ENCODE results near the gene KLF17. TPM values are rescaled to one million over a fixed set of nuclear protein-coding genes. Genes with fewer than 3 reads are reported as not detected.

KLF17 gene
- total and polyA plus RNA-seq, 5 donors from 2014 or later = not detected

DNA sequence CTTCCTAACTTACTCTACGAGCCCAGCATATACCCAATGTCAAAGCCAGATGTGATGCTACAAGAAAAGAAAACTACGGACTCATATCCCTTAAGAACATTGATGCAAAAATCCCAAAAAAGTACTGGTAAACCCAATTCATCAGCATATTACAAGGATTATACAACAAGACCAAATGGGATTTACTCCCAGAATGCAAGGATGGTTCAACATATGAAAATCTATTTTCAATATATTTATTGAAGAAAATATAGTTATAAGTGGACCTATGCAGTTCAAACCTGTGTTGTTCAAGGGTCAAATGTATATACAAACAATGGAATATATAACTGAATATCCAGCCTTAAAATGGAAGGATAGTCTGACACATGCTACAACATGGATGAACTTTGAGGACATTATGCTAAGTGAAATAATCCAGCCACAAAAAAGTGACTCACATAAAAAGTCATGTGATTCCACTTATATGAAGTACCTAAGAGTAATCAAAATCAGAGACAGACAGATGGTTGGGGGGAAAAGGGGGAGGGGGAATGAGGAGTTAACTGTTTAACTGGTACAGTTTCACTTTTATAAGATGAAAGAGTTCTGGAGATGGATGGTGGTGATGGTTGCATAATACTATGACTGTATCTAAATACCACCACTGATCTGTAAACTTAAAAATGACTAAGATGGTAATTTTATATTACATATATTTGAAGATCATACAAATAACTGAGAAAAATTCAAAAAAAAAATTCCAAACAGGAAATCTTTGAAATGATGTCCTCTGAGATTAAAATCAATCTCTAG is 26.5 kb downstream of the KLF17 start:
- Mint-ChIP-seq H3K36me3 (no peaks in the 10 kb centered on the region), H3K4me1 (no peaks in the 10 kb centered on the region)

DNA sequence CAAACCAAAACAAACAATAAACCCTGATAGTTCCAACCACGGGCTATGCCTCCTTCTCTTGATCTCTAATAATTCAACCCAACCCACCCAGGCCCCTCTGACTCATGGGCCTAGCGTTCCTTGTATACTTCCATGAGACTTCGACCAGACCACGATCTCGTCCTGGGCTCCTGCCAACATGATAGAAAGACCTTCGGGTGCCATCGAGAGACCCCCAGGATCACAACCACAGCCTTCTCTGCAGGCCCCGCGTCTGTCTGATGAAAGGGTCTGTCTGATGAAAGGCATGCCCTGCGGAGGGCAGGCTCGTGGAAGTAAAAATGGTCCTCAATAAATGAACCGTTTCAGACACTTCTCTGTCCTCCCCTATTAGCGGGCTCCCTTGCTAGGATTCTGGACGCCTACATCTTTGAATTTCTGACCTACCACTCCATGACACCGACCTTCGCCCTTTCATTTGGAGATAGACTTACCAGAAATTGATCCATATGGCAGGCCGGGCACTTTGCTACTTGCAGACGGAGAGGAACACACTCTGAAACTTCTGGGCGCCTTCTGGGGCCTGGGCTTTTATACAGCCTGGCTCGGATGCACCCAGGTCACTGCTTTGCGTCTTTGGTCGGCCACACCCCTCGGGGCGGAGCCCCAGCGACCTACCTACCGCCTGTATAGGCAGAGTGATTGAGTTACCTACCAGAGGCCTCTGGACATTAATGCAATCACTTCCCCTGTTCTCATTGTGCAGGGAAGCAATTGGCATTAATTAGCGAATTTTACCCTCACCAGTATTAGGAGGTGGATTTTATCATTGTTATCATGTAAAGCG is 28.1 kb downstream of the KLF17 start:
- Mint-ChIP-seq H3K27ac (no peak overlapping the region), H3K9me3 (peaks cover 0 to 30% (median 8%) of the 10 kb centered on the region in 7 donors), H3K27me3 (peaks cover 10% of the 10 kb centered on the region), H3K4me1 (no peaks in the 10 kb centered on the region), H3K36me3 (no peaks in the 10 kb centered on the region), H3K4me3 (no peak overlapping the region)
- Histone ChIP-seq H3K4me3 (ENCODE audit: low read depth, low read length) (no peak overlapping the region), H3K27ac (ENCODE audit: insufficient read depth, low read length, poor library complexity, severe bottlenecking) (no peak overlapping the region), H3K36me3 (ENCODE audit: control insufficient read depth, insufficient read depth, low read length) (no peaks in the 10 kb centered on the region), H3K4me1 (ENCODE audit: control insufficient read depth, insufficient read depth, low read length, poor library complexity, severe bottlenecking) (no peaks in the 10 kb centered on the region), H3K9me3 (ENCODE audit: control insufficient read depth in 2 of 2, low read length in 2 of 2) (peaks cover 15 to 20% of the 10 kb centered on the region in 2 experiments), H3K27me3 (ENCODE audit: control insufficient read depth, insufficient read depth, low read length) (peaks cover 3% of the 10 kb centered on the region)
- no peak for DNase-seq
- ATAC-seq (ENCODE audit: low read depth in 2 of 2) = no peak

More for the DNA sequence above, 26.5 kb downstream of the KLF17 start:
- DNase-seq (no peak), ATAC-seq (ENCODE audit: low read depth in 2 of 2) (no peak)
- Mint-ChIP-seq H3K4me3 (no peak overlapping the region), H3K9me3 (peaks cover 0 to 30% (median 10%) of the 10 kb centered on the region in 7 donors), H3K27ac (no peak overlapping the region), H3K27me3 (no peaks in the 10 kb centered on the region)
- Histone ChIP-seq H3K27ac (ENCODE audit: insufficient read depth, low read length, poor library complexity, severe bottlenecking) (no peak overlapping the region), H3K9me3 (ENCODE audit: control insufficient read depth in 2 of 2, low read length in 2 of 2) (peaks cover 15 to 20% of the 10 kb centered on the region in 2 experiments), H3K4me3 (ENCODE audit: low read depth, low read length) (no peak overlapping the region), H3K36me3 (ENCODE audit: control insufficient read depth, insufficient read depth, low read length) (no peaks in the 10 kb centered on the region), H3K27me3 (ENCODE audit: control insufficient read depth, insufficient read depth, low read length) (no peaks in the 10 kb centered on the region), H3K4me1 (ENCODE audit: control insufficient read depth, insufficient read depth, low read length, poor library complexity, severe bottlenecking) (no peaks in the 10 kb centered on the region)

DNA sequence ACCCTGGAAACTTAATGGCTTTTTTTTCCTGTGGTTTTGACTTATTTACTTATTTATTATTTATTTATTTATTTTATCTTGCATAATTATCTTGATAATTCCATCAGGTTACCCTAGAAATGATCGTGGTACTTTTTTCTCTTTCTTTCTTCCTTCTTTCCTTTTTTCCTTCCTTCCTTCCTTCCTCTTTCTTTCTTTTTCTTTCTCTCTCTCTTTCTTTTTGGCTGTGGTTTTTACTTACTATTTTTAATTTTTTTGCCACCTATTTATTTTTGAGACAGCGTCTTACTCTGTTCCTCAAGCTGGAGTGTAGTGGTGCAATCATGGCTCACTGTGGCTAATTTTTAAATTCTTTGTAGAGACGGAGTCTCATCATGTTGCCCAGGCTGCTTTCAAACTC is 29.0 kb downstream of the KLF17 start:
- Mint-ChIP-seq H3K9me3 (peaks cover 0 to 29% (median 8%) of the 10 kb centered on the region in 7 donors), H3K27me3 (peaks cover 16% of the 10 kb centered on the region), H3K4me3 (no peak overlapping the region), H3K36me3 (no peaks in the 10 kb centered on the region), H3K4me1 (no peaks in the 10 kb centered on the region), H3K27ac (no peak overlapping the region)
- ATAC-seq (ENCODE audit: low read depth in 2 of 2) (no peak), DNase-seq (no peak)
- no peak overlapping the region for H3K4me3 ChIP-seq (ENCODE audit: low read depth, low read length)
- no peaks in the 10 kb centered on the region for H3K36me3 ChIP-seq (ENCODE audit: control insufficient read depth, insufficient read depth, low read length)
- peaks cover 15 to 20% of the 10 kb centered on the region in 2 experiments for H3K9me3 ChIP-seq (ENCODE audit: control insufficient read depth in 2 of 2, low read length in 2 of 2)
- H3K27ac ChIP-seq (ENCODE audit: insufficient read depth, low read length, poor library complexity, severe bottlenecking) = no peak overlapping the region
- H3K4me1 ChIP-seq (ENCODE audit: control insufficient read depth, insufficient read depth, low read length, poor library complexity, severe bottlenecking) = no peaks in the 10 kb centered on the region
- H3K27me3 ChIP-seq (ENCODE audit: control insufficient read depth, insufficient read depth, low read length) = peaks cover 5% of the 10 kb centered on the region

- Mint-ChIP-seq H3K27ac (no peak overlapping the region), H3K36me3 (no peaks in the 10 kb centered on the region), H3K27me3 (peaks cover 24% of the 10 kb centered on the region), H3K4me3 (no peak overlapping the region), H3K4me1 (no peaks in the 10 kb centered on the region), H3K9me3 (peaks cover 0 to 6% (median 0%) of the 10 kb centered on the region in 7 donors)
- H3K4me3 ChIP-seq (ENCODE audit: low read depth, low read length) = no peak overlapping the region
- DNase-seq = no peak
- H3K4me1 ChIP-seq (ENCODE audit: control insufficient read depth, insufficient read depth, low read length, poor library complexity, severe bottlenecking) = no peaks in the 10 kb centered on the region
- H3K36me3 ChIP-seq (ENCODE audit: control insufficient read depth, insufficient read depth, low read length) = no peaks in the 10 kb centered on the region
- no peak for ATAC-seq (ENCODE audit: low read depth in 2 of 2)
- H3K9me3 ChIP-seq (ENCODE audit: control insufficient read depth in 2 of 2, low read length in 2 of 2) = no peaks in the 10 kb centered on the region
- no peak overlapping the region for H3K27ac ChIP-seq (ENCODE audit: insufficient read depth, low read length, poor library complexity, severe bottlenecking)
- H3K27me3 ChIP-seq (ENCODE audit: control insufficient read depth, insufficient read depth, low read length) = peaks cover 5% of the 10 kb centered on the region
These were observed 32.7 kb downstream of the KLF17 start for GRCh38 chr1:44151332-44151731.

- Mint-ChIP-seq H3K27ac (no peak overlapping the region), H3K4me1 (no peaks in the 10 kb centered on the region), H3K9me3 (peaks cover 0 to 4% (median 0%) of the 10 kb centered on the region in 7 donors), H3K36me3 (no peaks in the 10 kb centered on the region), H3K27me3 (peaks cover 24% of the 10 kb centered on the region), H3K4me3 (no peak overlapping the region)
- Histone ChIP-seq H3K27ac (ENCODE audit: insufficient read depth, low read length, poor library complexity, severe bottlenecking) (no peak overlapping the region), H3K36me3 (ENCODE audit: control insufficient read depth, insufficient read depth, low read length) (no peaks in the 10 kb centered on the region), H3K9me3 (ENCODE audit: control insufficient read depth in 2 of 2, low read length in 2 of 2) (no peaks in the 10 kb centered on the region), H3K4me3 (ENCODE audit: low read depth, low read length) (no peak overlapping the region), H3K4me1 (ENCODE audit: control insufficient read depth, insufficient read depth, low read length, poor library complexity, severe bottlenecking) (no peaks in the 10 kb centered on the region), H3K27me3 (ENCODE audit: control insufficient read depth, insufficient read depth, low read length) (peaks cover 5% of the 10 kb centered on the region)
- no peak for ATAC-seq (ENCODE audit: low read depth in 2 of 2)
- DNase-seq = no peak
These were observed 33.2 kb downstream of the KLF17 start for GRCh38 chr1:44151808-44152207.

DNA sequence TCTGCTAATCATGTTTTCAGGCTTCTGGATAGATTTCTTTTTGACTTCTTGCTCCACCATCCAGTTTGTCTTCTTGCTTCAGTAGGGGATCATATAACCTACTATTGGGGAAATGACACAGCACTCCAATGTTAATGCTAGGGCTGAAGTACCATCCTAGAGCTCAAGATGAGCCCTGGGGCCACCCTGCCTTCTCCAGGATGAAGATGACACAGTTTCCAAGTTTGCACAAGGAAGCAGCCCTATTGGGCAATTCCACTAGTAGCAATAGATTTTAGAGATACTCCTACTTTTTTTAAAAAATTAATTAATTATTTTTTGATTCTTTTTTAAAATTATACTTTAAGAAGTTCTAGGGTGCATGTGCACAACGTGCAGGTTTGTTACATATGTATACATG is 34.1 kb downstream of the KLF17 start:
- Mint-ChIP-seq H3K9me3 (peaks cover 0 to 2% (median 0%) of the 10 kb centered on the region in 7 donors), H3K4me1 (no peaks in the 10 kb centered on the region), H3K4me3 (no peak overlapping the region), H3K36me3 (no peaks in the 10 kb centered on the region), H3K27me3 (peaks cover 28% of the 10 kb centered on the region), H3K27ac (no peak overlapping the region)
- no peak overlapping the region for H3K4me3 ChIP-seq (ENCODE audit: low read depth, low read length)
- no peak overlapping the region for H3K27ac ChIP-seq (ENCODE audit: insufficient read depth, low read length, poor library complexity, severe bottlenecking)
- H3K36me3 ChIP-seq (ENCODE audit: control insufficient read depth, insufficient read depth, low read length) = no peaks in the 10 kb centered on the region
- no peaks in the 10 kb centered on the region for H3K9me3 ChIP-seq (ENCODE audit: control insufficient read depth in 2 of 2, low read length in 2 of 2)
- ATAC-seq (ENCODE audit: low read depth in 2 of 2) = no peak
- no peak for DNase-seq
- peaks cover 5% of the 10 kb centered on the region for H3K27me3 ChIP-seq (ENCODE audit: control insufficient read depth, insufficient read depth, low read length)
- no peaks in the 10 kb centered on the region for H3K4me1 ChIP-seq (ENCODE audit: control insufficient read depth, insufficient read depth, low read length, poor library complexity, severe bottlenecking)

DNA sequence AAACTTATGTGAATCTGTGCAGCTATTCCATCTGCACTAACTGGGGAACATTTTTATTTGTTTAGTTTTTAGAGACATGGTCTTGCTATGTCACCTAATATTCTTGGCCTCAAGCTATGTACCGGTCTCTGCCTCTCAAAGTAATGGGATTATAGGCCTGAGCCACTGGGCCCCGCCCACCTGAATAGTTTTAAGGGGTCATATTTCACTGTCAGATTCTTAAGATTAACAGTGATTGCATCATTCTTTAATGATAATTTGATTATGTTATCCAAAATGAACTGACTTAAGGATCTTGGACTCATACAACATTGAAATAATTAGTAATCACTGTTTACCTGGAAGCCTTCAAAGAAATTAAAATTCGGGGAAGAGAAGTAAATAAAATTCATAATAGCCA is 35.4 kb downstream of the KLF17 start:
- Histone ChIP-seq H3K4me3 (ENCODE audit: low read depth, low read length) (no peak overlapping the region), H3K27me3 (ENCODE audit: control insufficient read depth, insufficient read depth, low read length) (peaks cover 5% of the 10 kb centered on the region), H3K9me3 (ENCODE audit: control insufficient read depth in 2 of 2, low read length in 2 of 2) (no peaks in the 10 kb centered on the region), H3K4me1 (ENCODE audit: control insufficient read depth, insufficient read depth, low read length, poor library complexity, severe bottlenecking) (no peaks in the 10 kb centered on the region), H3K27ac (ENCODE audit: insufficient read depth, low read length, poor library complexity, severe bottlenecking) (no peak overlapping the region), H3K36me3 (ENCODE audit: control insufficient read depth, insufficient read depth, low read length) (no peaks in the 10 kb centered on the region)
- Mint-ChIP-seq H3K4me3 (no peak overlapping the region), H3K36me3 (no peaks in the 10 kb centered on the region), H3K27ac (no peak overlapping the region), H3K9me3 (peaks cover 0 to 1% (median 0%) of the 10 kb centered on the region in 7 donors), H3K27me3 (peaks cover 32% of the 10 kb centered on the region), H3K4me1 (no peaks in the 10 kb centered on the region)
- ATAC-seq (ENCODE audit: low read depth in 2 of 2) (no peak), DNase-seq (no peak)

Measured in CD4-positive, CD25-positive, alpha-beta regulatory T cell (primary cell).